HG03060 (cell line): ENCODE results near the gene LAMA3.
A peak's percentile ranks its signal among the peaks of the same experiment; 100 is the strongest.

Experiments used
- ATAC-seq: cut with Tn5 transposase; IDR thresholded peaks from one replicate; pipeline ENCODE4 v1.9.1; 2021; ENCODE audit warnings: low read depth, moderate number of reproducible peaks; ENCODE audit not compliant: unreplicated experiment

Gene LAMA3

GRCh38 chr18:23951206-23951605 is 262.0 kb downstream of the LAMA3 start:
- no peak for ATAC-seq

GRCh38 chr18:23953984-23954383 is 264.7 kb downstream of the LAMA3 start:
- no peak for ATAC-seq

GRCh38 chr18:23956483-23956882 is 267.2 kb downstream of the LAMA3 start:
- no peak for ATAC-seq

GRCh38 chr18:23958036-23958435 is 268.8 kb downstream of the LAMA3 start:
- no peak for ATAC-seq

- ATAC-seq = no peak
These were observed 274.4 kb downstream of the LAMA3 start for GRCh38 chr18:23963443-23964165.

GRCh38 chr18:23964282-23965238 is 275.3 kb downstream of the LAMA3 start:
- no peak for ATAC-seq

- no peak for ATAC-seq
These were observed 277.7 kb downstream of the LAMA3 start for GRCh38 chr18:23966909-23967308.

GRCh38 chr18:23967321-23968089 is 278.3 kb downstream of the LAMA3 start:
- peak; percentile 64 for ATAC-seq

- no peak for ATAC-seq
These were observed 279.7 kb downstream of the LAMA3 start for GRCh38 chr18:23968638-23969604.

GRCh38 chr18:23969664-23970063 is 280.4 kb downstream of the LAMA3 start:
- no peak for ATAC-seq

- no peak for ATAC-seq
These were observed 281.2 kb downstream of the LAMA3 start for GRCh38 chr18:23970161-23971096.

GRCh38 chr18:23971097-23971440 is 281.8 kb downstream of the LAMA3 start:
- no peak for ATAC-seq

- ATAC-seq = no peak
These were observed 282.5 kb downstream of the LAMA3 start for GRCh38 chr18:23971666-23972230.

GRCh38 chr18:23972453-23972852 is 283.2 kb downstream of the LAMA3 start:
- no peak for ATAC-seq

GRCh38 chr18:23977103-23977502 is 287.9 kb downstream of the LAMA3 start:
- no peak for ATAC-seq

GRCh38 chr18:23977719-23978483 is 288.6 kb downstream of the LAMA3 start:
- no peak for ATAC-seq

- no peak for ATAC-seq
These were observed 292.2 kb downstream of the LAMA3 start for GRCh38 chr18:23981369-23981980.
